Kidney epithelial cell (primary cell): Measurements from ENCODE around the gene PHF14. TPM values are rescaled to one million over a fixed set of nuclear protein-coding genes. Genes with fewer than 3 reads are reported as not detected.

Source experiments
- DNase-seq: peaks from one replicate; pipeline ENCODE4 v3.0.0-alpha.2; 2010; ENCODE audit warnings: low read depth
- H3K27me3 ChIP-seq: 2 replicates; pipeline ENCODE4 v1.6.0; 2011; ENCODE audit warnings: low read length; ENCODE audit not compliant: control insufficient read depth, insufficient read depth
- H3K36me3 ChIP-seq: 2 replicates; pipeline ENCODE4 v1.5.1; 2011; ENCODE audit warnings: low read length; ENCODE audit not compliant: control insufficient read depth, insufficient read depth
- H3K4me3 ChIP-seq: 2 replicates; pipeline ENCODE4 v1.5.1; 2011; ENCODE audit warnings: low read depth, mild to moderate bottlenecking, control low read depth, low read length
- CTCF ChIP-seq: IDR thresholded peaks from 2 replicates; pipeline ENCODE4 v1.5.1; 2011; ENCODE audit warnings: mild to moderate bottlenecking, moderate library complexity, low read length, control low read depth, inconsistent platforms; ENCODE audit not compliant: insufficient read depth, poor library complexity, severe bottlenecking
- total RNA-seq: library from RNA; depleted of rRNA; stranded (reverse); fragments of >200 nt; gene quantifications from 2 replicates; pipeline ENCODE4 v1.2.3, GENCODE V29; 2015

Gene PHF14
- total RNA-seq, 1 donor from 2014 or later = 40.4 TPM

DNA sequence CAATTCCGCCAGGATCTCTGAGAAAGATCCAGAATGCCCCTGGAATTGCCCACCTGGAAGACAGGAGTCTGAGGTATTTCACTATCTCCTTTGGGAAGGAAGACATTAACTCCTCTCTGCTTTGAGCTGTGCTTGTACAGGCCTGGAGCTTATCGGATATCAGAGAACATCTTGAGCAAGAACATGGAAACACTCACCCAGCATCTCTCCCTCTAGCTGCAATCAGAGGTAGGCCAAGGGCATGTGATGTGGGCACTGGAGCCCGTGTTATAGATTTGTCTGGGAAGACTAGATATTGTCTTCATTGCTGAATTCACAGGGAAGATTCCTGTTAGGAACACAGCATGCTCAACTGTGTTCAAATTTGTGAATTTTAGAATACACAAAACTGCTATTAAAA lies 233.9 kb downstream of the PHF14 start:
- no peaks in the 10 kb centered on the region for H3K27me3 ChIP-seq
- H3K36me3 ChIP-seq = no peaks in the 10 kb centered on the region
- no peak for DNase-seq
- H3K4me3 ChIP-seq = no peak overlapping the region
- TF ChIP-seq CTCF = no peak

DNA sequence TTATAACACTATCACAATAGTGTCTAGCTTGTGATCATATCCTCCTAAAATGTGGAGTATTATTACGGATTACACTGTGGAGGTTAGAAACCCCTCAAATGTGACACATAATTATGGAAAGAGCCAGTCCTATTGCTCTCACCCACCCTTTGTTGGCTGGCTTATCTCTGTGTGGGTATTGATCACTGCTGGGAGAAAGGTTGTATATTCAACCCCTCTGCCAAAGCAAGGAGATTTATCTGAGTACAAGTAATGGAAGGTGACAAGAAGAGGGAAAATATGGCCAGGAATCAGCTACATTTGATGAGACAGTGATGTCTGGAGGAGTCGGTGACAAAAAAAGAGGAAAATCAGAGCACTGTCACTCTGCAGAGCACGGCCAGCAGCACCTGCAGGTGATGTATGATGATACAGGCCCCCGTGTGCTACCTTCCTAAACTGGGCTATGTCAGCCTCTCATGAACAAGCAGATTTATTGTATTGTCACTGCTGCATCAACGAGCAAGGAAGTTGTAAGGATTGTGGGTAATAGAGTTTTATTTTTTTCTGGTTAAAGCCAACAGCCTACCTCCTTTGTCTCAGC lies 235.3 kb downstream of the PHF14 start:
- DNase-seq = no peak
- no peaks in the 10 kb centered on the region for H3K27me3 ChIP-seq
- TF ChIP-seq CTCF = no peak

GRCh38 chr7:11210374-11210773 lies 236.7 kb downstream of the PHF14 start:
- no peak for TF ChIP-seq CTCF
- Histone ChIP-seq H3K4me3 (no peak overlapping the region), H3K27me3 (no peaks in the 10 kb centered on the region), H3K36me3 (no peaks in the 10 kb centered on the region)
- no peak for DNase-seq

More for the DNA sequence above, 235.3 kb downstream of the PHF14 start:
- Histone ChIP-seq H3K36me3 (no peaks in the 10 kb centered on the region), H3K4me3 (no peak overlapping the region)

DNA sequence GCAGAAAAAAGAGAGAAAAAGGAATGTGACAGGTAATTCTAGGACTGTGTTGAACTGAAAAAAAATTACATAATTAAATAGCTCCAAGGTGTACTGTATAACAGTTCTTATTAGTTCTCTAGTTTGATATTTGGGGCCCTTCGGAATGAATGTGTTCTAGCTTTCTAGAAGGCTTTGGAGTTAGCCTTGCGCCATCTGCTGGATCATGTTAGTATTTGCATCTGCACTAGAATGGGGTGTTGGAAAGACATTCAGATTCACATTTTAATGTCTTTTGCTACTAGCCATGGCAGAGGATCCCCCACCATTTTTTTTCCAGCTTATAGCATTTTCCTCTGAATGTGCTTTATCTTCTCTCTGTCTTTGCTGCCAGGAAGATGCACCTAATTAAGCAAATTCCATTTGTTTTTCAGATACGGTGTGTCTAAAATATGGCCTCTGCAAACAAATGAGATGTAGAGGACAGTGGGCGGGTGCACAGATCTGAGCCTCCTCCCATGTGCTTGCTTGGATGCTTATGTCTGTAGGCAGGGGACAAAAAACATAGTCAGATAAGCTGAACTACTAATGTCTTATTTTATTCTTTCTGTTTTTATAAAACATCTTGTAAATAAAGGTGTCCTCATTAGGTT lies 238.5 kb downstream of the PHF14 start:
- no peak overlapping the region for H3K4me3 ChIP-seq
- peak; percentile 86 for TF ChIP-seq CTCF
- DNase-seq = peak; percentile 21

GRCh38 chr7:11212816-11213215 lies 239.1 kb downstream of the PHF14 start:
- Histone ChIP-seq H3K27me3 (no peaks in the 10 kb centered on the region), H3K36me3 (no peaks in the 10 kb centered on the region), H3K4me3 (no peak overlapping the region)
- no peak for DNase-seq
- TF ChIP-seq CTCF = no peak

More for the DNA sequence above, 238.5 kb downstream of the PHF14 start:
- H3K27me3 ChIP-seq = no peaks in the 10 kb centered on the region
- H3K36me3 ChIP-seq = no peaks in the 10 kb centered on the region

- TF ChIP-seq CTCF = no peak
- Histone ChIP-seq H3K27me3 (no peaks in the 10 kb centered on the region), H3K4me3 (no peak overlapping the region), H3K36me3 (no peaks in the 10 kb centered on the region)
- DNase-seq = no peak
These were observed 239.6 kb downstream of the PHF14 start for GRCh38 chr7:11213266-11213665.
